Nucleus accumbens (tissue), 56 donors: ENCODE measurements around the gene FAM187B.

Source experiments
- DNase-seq, 56 donors: peaks; one replicate each; lab custom pipeline; 2025; lab: John Stamatoyannopoulos, UW

The FAM187B gene

DNA sequence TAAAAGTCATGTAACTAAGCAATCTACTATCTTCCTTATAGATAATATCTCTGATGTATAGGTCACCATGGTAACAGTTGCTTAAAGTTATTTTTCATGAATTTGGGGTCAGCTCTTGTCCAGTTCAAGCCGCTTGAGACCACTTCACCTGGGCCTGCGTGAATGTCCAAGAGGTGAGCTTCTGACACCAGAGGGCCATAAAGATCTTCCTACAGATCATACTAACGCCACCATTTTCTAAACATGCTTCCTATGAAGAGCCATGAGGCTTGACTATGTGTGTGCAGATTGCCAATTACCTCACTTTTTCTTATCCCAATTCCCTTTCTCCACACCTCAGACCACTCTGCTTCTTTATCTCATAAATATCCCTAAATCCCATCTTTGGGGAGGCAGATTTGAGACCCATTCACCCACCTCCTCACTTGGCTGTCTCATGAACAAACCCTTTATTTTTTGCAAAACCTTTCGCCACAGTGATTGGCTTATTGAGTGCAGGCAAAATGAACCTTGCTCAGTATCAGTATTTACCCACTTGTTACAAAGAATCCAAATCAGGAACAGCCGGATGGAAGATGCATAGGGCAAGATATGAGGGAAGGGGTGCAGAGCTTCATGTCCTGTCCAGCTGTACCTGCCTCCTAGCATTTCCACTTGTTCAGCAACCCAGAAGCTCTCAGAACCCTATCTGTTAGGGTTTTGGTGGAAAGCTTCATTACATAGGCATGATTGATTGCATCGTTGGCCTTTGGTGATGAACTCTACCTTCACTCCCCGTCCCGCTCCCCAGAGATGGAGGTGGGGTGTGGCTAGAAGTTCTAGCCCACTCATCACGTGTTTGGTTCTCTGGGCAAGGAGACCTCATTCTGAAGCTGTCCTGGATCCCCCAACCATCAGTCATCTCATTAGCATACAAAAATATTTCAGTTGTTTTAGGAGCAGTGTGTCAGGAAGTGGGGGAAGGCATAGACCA is 34.2 kb downstream of the FAM187B start:
- DNase-seq = no peak

DNA sequence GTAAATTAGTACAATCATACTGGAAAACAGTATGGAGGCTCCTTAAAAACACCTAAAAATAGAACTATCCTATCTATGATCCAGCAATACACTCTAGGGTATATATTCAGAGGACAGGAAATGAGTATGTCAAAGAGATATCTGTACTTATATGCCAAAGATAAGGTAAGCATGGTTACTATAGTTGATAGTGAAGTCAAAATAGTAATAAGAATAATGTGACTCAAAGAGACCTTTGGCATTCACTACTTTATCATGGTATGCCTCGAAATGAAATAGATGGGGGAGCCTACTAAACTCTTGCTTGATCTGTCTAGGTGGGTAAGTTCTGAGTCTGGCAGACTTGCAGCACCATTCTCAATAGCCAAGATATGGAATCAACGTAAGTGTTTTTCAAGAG is 43.7 kb downstream of the FAM187B start:
- no peak for DNase-seq

DNA sequence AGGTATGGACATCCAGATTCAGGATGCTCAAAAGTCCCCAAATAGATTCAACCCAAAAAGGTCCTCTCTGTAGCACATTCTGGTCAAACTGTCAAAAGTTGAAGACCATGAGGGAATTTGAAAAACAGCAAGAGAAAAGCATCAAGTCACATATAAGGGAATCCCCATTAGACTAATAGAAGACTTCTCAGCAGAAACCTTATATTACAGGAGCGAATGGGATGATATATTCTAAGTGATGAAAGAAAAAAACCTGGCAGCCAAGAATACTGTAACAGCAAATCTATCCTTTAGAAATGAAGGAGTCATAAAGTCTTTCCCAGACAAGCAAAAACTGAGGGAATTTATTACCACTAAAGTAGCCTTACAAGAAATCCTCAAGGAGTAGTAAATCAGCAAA is 44.3 kb downstream of the FAM187B start:
- no peak for DNase-seq

DNA sequence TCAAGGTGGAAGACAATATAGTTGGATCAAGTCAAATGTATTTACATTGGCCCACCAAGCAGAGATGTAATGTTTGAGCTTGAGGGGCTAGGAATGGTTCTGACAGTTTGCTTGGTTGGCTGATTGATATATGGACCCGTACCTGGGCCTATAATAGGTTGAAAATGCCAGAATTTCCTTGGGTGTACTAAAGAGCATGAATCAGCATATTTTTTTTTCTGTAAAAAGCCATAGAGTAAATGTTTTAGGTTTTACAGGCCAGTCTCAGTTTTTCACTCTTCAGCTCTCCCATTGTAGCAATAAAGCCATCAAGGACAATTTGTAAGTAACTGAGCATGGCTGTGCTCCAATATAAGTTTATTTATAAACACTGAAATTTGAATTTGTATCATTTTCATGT is 47.2 kb downstream of the FAM187B start:
- DNase-seq = no peak

DNA sequence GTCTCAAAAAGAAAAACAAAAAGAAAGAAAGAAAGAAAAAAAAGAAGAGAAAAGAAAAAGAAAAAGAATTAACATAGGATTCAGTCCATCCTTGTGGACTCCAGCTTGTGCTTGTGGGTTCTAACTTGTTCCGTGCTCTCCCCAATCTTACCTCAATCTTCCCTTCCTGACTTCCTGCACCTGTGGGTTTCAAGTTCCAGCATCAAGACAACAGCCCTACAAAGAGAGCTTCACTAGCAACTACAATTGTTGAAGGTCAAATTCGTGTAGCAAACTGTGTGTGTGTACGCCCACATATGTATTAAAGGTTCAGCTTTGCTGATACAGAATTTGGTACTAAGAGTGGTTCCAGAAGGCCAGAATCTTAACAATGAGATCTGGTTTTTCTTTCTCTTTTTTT is 48.7 kb downstream of the FAM187B start:
- no peak for DNase-seq

DNA sequence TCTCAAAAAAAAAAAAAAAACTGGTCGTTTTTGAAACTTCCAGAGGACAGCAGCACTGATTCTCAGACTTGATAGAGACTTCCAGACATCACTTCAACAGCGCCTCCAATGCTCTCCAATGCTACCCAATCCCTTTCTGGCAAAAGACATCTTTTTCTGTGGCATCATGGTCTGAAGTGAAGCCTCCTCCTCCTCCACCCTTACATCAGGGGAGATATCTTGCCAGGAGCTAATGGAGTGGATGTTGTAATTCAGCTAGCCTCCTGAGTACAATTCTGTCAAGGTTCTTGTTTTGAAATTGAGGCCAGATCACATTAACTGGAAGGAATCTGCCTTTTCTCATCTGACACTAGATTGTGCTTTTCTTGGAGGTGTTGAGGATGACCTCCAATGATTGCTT is 49.8 kb downstream of the FAM187B start:
- no peak for DNase-seq

DNA sequence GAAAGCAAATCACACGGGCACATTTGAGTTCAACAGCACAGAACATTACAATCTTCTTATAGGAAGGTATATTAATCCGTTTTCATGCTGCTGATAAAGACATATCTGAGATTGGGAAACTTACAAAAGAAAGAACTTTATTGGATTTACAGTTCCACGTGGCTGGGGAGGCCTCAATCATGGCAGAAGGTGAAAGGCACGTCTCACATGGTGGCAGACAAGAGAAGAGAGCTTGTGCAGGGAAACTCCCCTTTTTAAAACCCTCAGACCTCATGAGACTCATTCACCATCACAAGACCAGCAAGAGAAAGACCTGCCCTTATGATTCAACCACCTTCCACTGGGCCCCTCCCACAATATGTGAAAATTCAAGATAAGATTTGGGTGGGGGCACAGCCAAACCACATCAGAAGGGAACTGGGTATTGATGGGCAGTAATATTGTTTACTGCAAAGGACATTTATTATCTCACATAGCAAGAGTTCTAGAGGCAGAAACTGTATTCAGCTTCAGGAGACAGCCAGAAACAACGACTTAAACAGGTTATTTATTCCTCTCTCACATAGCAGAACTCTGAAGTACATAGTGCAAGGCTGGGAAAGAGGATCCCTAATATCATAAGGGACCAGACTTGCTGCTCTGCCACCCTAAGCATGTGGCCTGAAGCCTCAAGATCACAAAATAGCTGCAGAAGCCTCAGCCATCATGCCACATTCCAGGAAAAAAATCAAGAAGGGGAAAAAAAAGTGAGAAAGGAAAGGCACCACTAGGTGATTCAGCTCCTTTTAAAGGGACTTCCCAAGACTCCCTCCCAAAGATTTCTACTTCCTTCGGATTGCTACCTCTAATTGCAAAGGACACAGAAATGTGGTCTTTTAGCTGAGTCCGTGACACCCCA is 50.9 kb downstream of the FAM187B start:
- no peak for DNase-seq

DNA sequence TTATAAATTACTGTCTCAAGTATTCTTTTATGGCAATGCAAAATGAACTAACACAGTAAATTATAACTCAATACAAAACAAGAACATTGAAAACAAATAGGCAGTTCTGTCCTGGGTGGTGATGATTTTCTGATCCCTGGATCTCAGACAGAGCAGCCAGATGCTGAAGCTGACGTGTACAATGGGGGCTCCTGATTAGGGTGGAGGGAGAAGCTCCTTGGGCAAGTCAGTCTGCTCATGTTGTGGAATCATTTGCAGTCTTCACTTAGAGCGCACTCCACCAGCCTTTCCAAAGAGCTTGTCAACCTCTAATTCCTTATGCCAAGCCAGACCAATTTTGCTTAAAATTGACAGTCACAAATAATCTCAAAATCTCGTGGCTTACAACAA is 52.4 kb downstream of the FAM187B start:
- no peak for DNase-seq
